ENCODE data around the gene TSPAN9.

Gene TSPAN9

GRCh38 chr12:3087758-3088650 is 10.8 kb downstream of the TSPAN9 start:
- Histone ChIP-seq H3K4me1 (ENCODE audit: control insufficient read depth, insufficient read depth, low read length, poor library complexity, severe bottlenecking) (peaks cover 17% of the 10 kb centered on the region), H3K4me3 (ENCODE audit: extremely low read depth, insufficient read depth, low read length, poor library complexity, severe bottlenecking) (no peak overlapping the region), H3K9me3 (ENCODE audit: control insufficient read depth, low read length) (peaks cover 4% of the 10 kb centered on the region), H3K27ac (ENCODE audit: low read depth, low read length, severe bottlenecking) (no peak overlapping the region), H3K36me3 (ENCODE audit: control insufficient read depth, insufficient read depth, low read length) (peaks cover 33% of the 10 kb centered on the region)
- WGBS, 2 experiments (ENCODE audit: insufficient coverage in 2 of 2) = 86 to 90% methylated on average over 8 to 11 of the region's 11 CpGs

- H3K27ac ChIP-seq (ENCODE audit: low read depth, low read length, severe bottlenecking) = no peak overlapping the region
- no peak overlapping the region for H3K4me3 ChIP-seq (ENCODE audit: extremely low read depth, insufficient read depth, low read length, poor library complexity, severe bottlenecking)
- H3K4me1 ChIP-seq (ENCODE audit: control insufficient read depth, insufficient read depth, low read length, poor library complexity, severe bottlenecking) = peaks cover 6% of the 10 kb centered on the region
- H3K9me3 ChIP-seq (ENCODE audit: control insufficient read depth, low read length) = no peaks in the 10 kb centered on the region
- H3K36me3 ChIP-seq (ENCODE audit: control insufficient read depth, insufficient read depth, low read length) = peaks cover 23% of the 10 kb centered on the region
- WGBS, 2 experiments (ENCODE audit: insufficient coverage in 2 of 2) = 85 to 100% methylated on average over 2 to 3 of the region's 5 CpGs
Observed at GRCh38 chr12:3089588-3089987, 12.4 kb downstream of the TSPAN9 start.

- peaks cover 20% of the 10 kb centered on the region for H3K36me3 ChIP-seq (ENCODE audit: control insufficient read depth, insufficient read depth, low read length)
- no peak overlapping the region for H3K27ac ChIP-seq (ENCODE audit: low read depth, low read length, severe bottlenecking)
- H3K4me1 ChIP-seq (ENCODE audit: control insufficient read depth, insufficient read depth, low read length, poor library complexity, severe bottlenecking) = peaks cover 6% of the 10 kb centered on the region
Observed at GRCh38 chr12:3090240-3091037, 13.3 kb downstream of the TSPAN9 start.

GRCh38 chr12:3091038-3091319 is 13.8 kb downstream of the TSPAN9 start:
- Histone ChIP-seq H3K27ac (ENCODE audit: low read depth, low read length, severe bottlenecking) (no peak overlapping the region), H3K4me3 (ENCODE audit: extremely low read depth, insufficient read depth, low read length, poor library complexity, severe bottlenecking) (no peak overlapping the region), H3K36me3 (ENCODE audit: control insufficient read depth, insufficient read depth, low read length) (peaks cover 20% of the 10 kb centered on the region), H3K4me1 (ENCODE audit: control insufficient read depth, insufficient read depth, low read length, poor library complexity, severe bottlenecking) (peaks cover 6% of the 10 kb centered on the region), H3K9me3 (ENCODE audit: control insufficient read depth, low read length) (peaks cover under 1% of the 10 kb centered on the region)
- 94% methylated on average over 7 of the region's 7 CpGs for WGBS, 2 experiments (ENCODE audit: insufficient coverage in 2 of 2)

More at GRCh38 chr12:3090240-3091037, 13.3 kb downstream of the TSPAN9 start:
- 90 to 94% methylated on average over 5 to 12 of the region's 17 CpGs for WGBS, 2 experiments (ENCODE audit: insufficient coverage in 2 of 2)
- Histone ChIP-seq H3K4me3 (ENCODE audit: extremely low read depth, insufficient read depth, low read length, poor library complexity, severe bottlenecking) (no peak overlapping the region), H3K9me3 (ENCODE audit: control insufficient read depth, low read length) (no peaks in the 10 kb centered on the region)

- 72 to 75% methylated on average over 5 to 6 of the region's 8 CpGs for WGBS, 2 experiments (ENCODE audit: insufficient coverage in 2 of 2)
- Histone ChIP-seq H3K4me3 (ENCODE audit: extremely low read depth, insufficient read depth, low read length, poor library complexity, severe bottlenecking) (no peak overlapping the region), H3K27ac (ENCODE audit: low read depth, low read length, severe bottlenecking) (no peak overlapping the region), H3K4me1 (ENCODE audit: control insufficient read depth, insufficient read depth, low read length, poor library complexity, severe bottlenecking) (peaks cover 6% of the 10 kb centered on the region), H3K9me3 (ENCODE audit: control insufficient read depth, low read length) (peaks cover 5% of the 10 kb centered on the region), H3K36me3 (ENCODE audit: control insufficient read depth, insufficient read depth, low read length) (peaks cover 24% of the 10 kb centered on the region)
Observed at GRCh38 chr12:3091382-3092241, 14.4 kb downstream of the TSPAN9 start.

- 94 to 97% methylated on average over 8 to 10 of the region's 10 CpGs for WGBS, 2 experiments (ENCODE audit: insufficient coverage in 2 of 2)
- peaks cover 24% of the 10 kb centered on the region for H3K36me3 ChIP-seq (ENCODE audit: control insufficient read depth, insufficient read depth, low read length)
Observed at GRCh38 chr12:3092764-3093163, 15.6 kb downstream of the TSPAN9 start.

GRCh38 chr12:3097186-3097804 is 20.1 kb downstream of the TSPAN9 start:
- H3K4me3 ChIP-seq (ENCODE audit: extremely low read depth, insufficient read depth, low read length, poor library complexity, severe bottlenecking) = no peak overlapping the region
- H3K9me3 ChIP-seq (ENCODE audit: control insufficient read depth, low read length) = peaks cover 5% of the 10 kb centered on the region
- H3K4me1 ChIP-seq (ENCODE audit: control insufficient read depth, insufficient read depth, low read length, poor library complexity, severe bottlenecking) = peaks cover 14% of the 10 kb centered on the region
- 78 to 86% methylated on average over 9 to 10 of the region's 10 CpGs for WGBS, 2 experiments (ENCODE audit: insufficient coverage in 2 of 2)
- H3K27ac ChIP-seq (ENCODE audit: low read depth, low read length, severe bottlenecking) = peak overlapping the region; percentile 36
- peaks cover 11% of the 10 kb centered on the region for H3K36me3 ChIP-seq (ENCODE audit: control insufficient read depth, insufficient read depth, low read length)

More at GRCh38 chr12:3092764-3093163, 15.6 kb downstream of the TSPAN9 start:
- H3K9me3 ChIP-seq (ENCODE audit: control insufficient read depth, low read length) = peaks cover 5% of the 10 kb centered on the region
- no peak overlapping the region for H3K27ac ChIP-seq (ENCODE audit: low read depth, low read length, severe bottlenecking)
- peaks cover 12% of the 10 kb centered on the region for H3K4me1 ChIP-seq (ENCODE audit: control insufficient read depth, insufficient read depth, low read length, poor library complexity, severe bottlenecking)
- H3K4me3 ChIP-seq (ENCODE audit: extremely low read depth, insufficient read depth, low read length, poor library complexity, severe bottlenecking) = no peak overlapping the region

- 94 to 96% methylated on average over 6 to 9 of the region's 9 CpGs for WGBS, 2 experiments (ENCODE audit: insufficient coverage in 2 of 2)
- peaks cover 5% of the 10 kb centered on the region for H3K9me3 ChIP-seq (ENCODE audit: control insufficient read depth, low read length)
- peak overlapping the region; percentile 29 for H3K27ac ChIP-seq (ENCODE audit: low read depth, low read length, severe bottlenecking)
- H3K36me3 ChIP-seq (ENCODE audit: control insufficient read depth, insufficient read depth, low read length) = peaks cover 7% of the 10 kb centered on the region
- peaks cover 14% of the 10 kb centered on the region for H3K4me1 ChIP-seq (ENCODE audit: control insufficient read depth, insufficient read depth, low read length, poor library complexity, severe bottlenecking)
- H3K4me3 ChIP-seq (ENCODE audit: extremely low read depth, insufficient read depth, low read length, poor library complexity, severe bottlenecking) = no peak overlapping the region
Observed at GRCh38 chr12:3097836-3098235, 20.7 kb downstream of the TSPAN9 start.

GRCh38 chr12:3098436-3098835 is 21.3 kb downstream of the TSPAN9 start:
- no peak overlapping the region for H3K4me3 ChIP-seq (ENCODE audit: extremely low read depth, insufficient read depth, low read length, poor library complexity, severe bottlenecking)
- peaks cover 14% of the 10 kb centered on the region for H3K4me1 ChIP-seq (ENCODE audit: control insufficient read depth, insufficient read depth, low read length, poor library complexity, severe bottlenecking)
- H3K9me3 ChIP-seq (ENCODE audit: control insufficient read depth, low read length) = peaks cover 5% of the 10 kb centered on the region
- no peak overlapping the region for H3K27ac ChIP-seq (ENCODE audit: low read depth, low read length, severe bottlenecking)
- peaks cover 7% of the 10 kb centered on the region for H3K36me3 ChIP-seq (ENCODE audit: control insufficient read depth, insufficient read depth, low read length)
- WGBS, 2 experiments (ENCODE audit: insufficient coverage in 2 of 2) = 84 to 90% methylated on average over 2 to 4 of the region's 5 CpGs

- peaks cover 5% of the 10 kb centered on the region for H3K9me3 ChIP-seq (ENCODE audit: control insufficient read depth, low read length)
- no peak overlapping the region for H3K4me3 ChIP-seq (ENCODE audit: extremely low read depth, insufficient read depth, low read length, poor library complexity, severe bottlenecking)
- peaks cover 17% of the 10 kb centered on the region for H3K4me1 ChIP-seq (ENCODE audit: control insufficient read depth, insufficient read depth, low read length, poor library complexity, severe bottlenecking)
- WGBS, 2 experiments (ENCODE audit: insufficient coverage in 2 of 2) = no CpG with 5 or more reads among the region's 3 CpGs
- no peak overlapping the region for H3K27ac ChIP-seq (ENCODE audit: low read depth, low read length, severe bottlenecking)
- H3K36me3 ChIP-seq (ENCODE audit: control insufficient read depth, insufficient read depth, low read length) = peaks cover 7% of the 10 kb centered on the region
Observed at GRCh38 chr12:3099146-3099545, 22.0 kb downstream of the TSPAN9 start.

Data from mesodermal cell (in vitro differentiated cells).